A673 (cell line): Measurements from ENCODE around the gene ADAMTS9. TPM values are rescaled to one million over a fixed set of nuclear protein-coding genes. Genes with fewer than 3 reads are reported as not detected.

Source experiments
- BruUV-seq: library from RNA; stranded (reverse); fragments of 400-500 nt; replicated peaks from 2 replicates; lab custom pipeline; 2021; lab: Mats Ljungman, UMichigan
- CTCF ChIA-PET: fragments of 300-600 bp; sonication (Branson Sonifier 250); formaldehyde crosslinking; loops from one replicate; lab custom pipeline; 2022; ENCODE audit warnings: antibody characterized with exemption; lab: Charles Lee
- POLR2A ChIA-PET: fragments of 300-600 bp; sonication (Branson Sonifier 250); formaldehyde crosslinking; loops from one replicate; lab custom pipeline; 2022; ENCODE audit warnings: antibody characterized with exemption; ENCODE audit not compliant: low non-redundant PET; lab: Charles Lee
- DNase-seq: peaks from one replicate; pipeline ENCODE4 v3.0.0-alpha.2; 2015; ENCODE audit warnings: low spot score
- H3K27ac ChIP-seq: fragments of 200-600 bp; sonication (generic); 2 replicates; pipeline ENCODE4 v1.5.1; 2016; ENCODE audit warnings: mixed run types, low read depth, mild to moderate bottlenecking, mixed read lengths, antibody characterized with exemption, low read length; ENCODE audit not compliant: poor library complexity, severe bottlenecking
- H3K27me3 ChIP-seq: fragments of 200-600 bp; sonication (generic); replicated peaks from 2 replicates; pipeline ENCODE4 v1.6.1; 2017; ENCODE audit warnings: mixed run types, low read depth, mild to moderate bottlenecking, mixed read lengths, antibody characterized with exemption, low read length; ENCODE audit not compliant: insufficient read depth, poor library complexity
- H3K36me3 ChIP-seq: fragments of 200-600 bp; sonication (generic); 2 replicates; pipeline ENCODE4 v1.6.1; 2016; ENCODE audit warnings: mixed run types, mild to moderate bottlenecking, mixed read lengths, antibody characterized with exemption, low read length; ENCODE audit not compliant: insufficient read depth, poor library complexity, severe bottlenecking
- H3K4me1 ChIP-seq: fragments of 200-600 bp; sonication (generic); 2 replicates; pipeline ENCODE4 v1.6.1; 2017; ENCODE audit warnings: mixed run types, mild to moderate bottlenecking, mixed read lengths, antibody characterized with exemption, low read length; ENCODE audit not compliant: insufficient read depth, poor library complexity, severe bottlenecking
- H3K4me3 ChIP-seq: fragments of 200-600 bp; sonication (generic); 2 replicates; pipeline ENCODE4 v1.5.1; 2016; ENCODE audit warnings: low read depth, mixed run types, mild to moderate bottlenecking, mixed read lengths, low read length; ENCODE audit not compliant: poor library complexity, severe bottlenecking
- H3K9me3 ChIP-seq: fragments of 200-600 bp; sonication (generic); 2 replicates; pipeline ENCODE4 v1.6.1; 2016; ENCODE audit warnings: mixed run types, low read depth, mild to moderate bottlenecking, mixed read lengths, antibody characterized with exemption, low read length; ENCODE audit not compliant: poor library complexity, severe bottlenecking
- CTCF ChIP-seq: fragments of 300-800, 200-600 bp; sonication (generic); conservative IDR thresholded peaks from 2 replicates; pipeline ENCODE4 v1.5.1; 2017; ENCODE audit warnings: low read depth, mild to moderate bottlenecking, antibody characterized with exemption, low read length, moderate library complexity, mixed read lengths
- EZH2 ChIP-seq: fragments of 200-600 bp; sonication (generic); IDR thresholded peaks from 2 replicates; pipeline ENCODE4 v1.6.1; 2017; ENCODE audit warnings: borderline replicate concordance, low read depth, mild to moderate bottlenecking, mixed read lengths, antibody characterized with exemption, low read length; ENCODE audit not compliant: poor library complexity, severe bottlenecking
- intact Hi-C: fragments of 100-400 bp; cut with micrococcal nuclease; formaldehyde crosslinking; loops from one replicate; pipeline ENCODE4 v1.10.0; 2022; ENCODE audit not compliant: unreplicated experiment
- total RNA-seq: library from RNA; stranded (reverse); gene quantifications from 2 replicates; pipeline ENCODE4 v1.2.3, GENCODE V29; 2021

The ADAMTS9 gene
- total RNA-seq, 1 experiment from 2014 or later: 0.26 TPM

GRCh38 chr3:64607032-64607551, 80.7 kb downstream of the ADAMTS9 start:
- H3K4me1 ChIP-seq: no peaks in the 10 kb centered on the region
- ChIA-PET CTCF (no interaction called here), POLR2A (no interaction called here)
- no peaks in the 10 kb centered on the region for H3K27me3 ChIP-seq
- no peak overlapping the region for H3K4me3 ChIP-seq
- TF ChIP-seq CTCF: no peak
- no peak for TF ChIP-seq EZH2
- H3K9me3 ChIP-seq: no peaks in the 10 kb centered on the region
- DNase-seq: no peak
- BruUV-seq: no TSS peak
- no peaks in the 10 kb centered on the region for H3K36me3 ChIP-seq
- intact Hi-C loops: no loop called here
- H3K27ac ChIP-seq: no peak overlapping the region

GRCh38 chr3:64604313-64604712, 83.5 kb downstream of the ADAMTS9 start:
- Histone ChIP-seq H3K4me1 (no peaks in the 10 kb centered on the region), H3K4me3 (no peak overlapping the region), H3K9me3 (no peaks in the 10 kb centered on the region), H3K27me3 (no peaks in the 10 kb centered on the region), H3K27ac (no peak overlapping the region), H3K36me3 (no peaks in the 10 kb centered on the region)
- no peak for TF ChIP-seq EZH2
- no peak for TF ChIP-seq CTCF
- DNase-seq: no peak
- ChIA-PET CTCF (no interaction called here), POLR2A (no interaction called here)
- intact Hi-C loops: no loop called here
- no TSS peak for BruUV-seq

- CTCF ChIA-PET: no interaction called here
Measured at GRCh38 chr3:64601824-64602223, 86.0 kb downstream of the ADAMTS9 start.

More at GRCh38 chr3:64601824-64602223, 86.0 kb downstream of the ADAMTS9 start:
- no peaks in the 10 kb centered on the region for H3K9me3 ChIP-seq
- H3K4me3 ChIP-seq: no peak overlapping the region
- intact Hi-C loops: no loop called here
- no TSS peak for BruUV-seq
- no peak overlapping the region for H3K27ac ChIP-seq
- no peaks in the 10 kb centered on the region for H3K27me3 ChIP-seq
- TF ChIP-seq CTCF (no peak), EZH2 (no peak)
- H3K36me3 ChIP-seq: no peaks in the 10 kb centered on the region
- no peaks in the 10 kb centered on the region for H3K4me1 ChIP-seq
- DNase-seq: no peak
- POLR2A ChIA-PET: interaction anchor here (0.5 kb wide), 1 partner anchor 66 kb away, joined by 16 read pairs; no protein-coding TSS in a partner anchor
